Glomerular visceral epithelial cell (primary cell): ENCODE data around the gene PRRT1B.
"Not testable (repeated sequence)": the region's sequence is repeated elsewhere in the genome, so short reads cannot be mapped to it uniquely, and the experiment has no call there.

ENCODE experiments used
- DNase-seq: peaks from one replicate; pipeline ENCODE4 v3.0.0-alpha.2; 2016; ENCODE audit errors: extremely low spot score

The PRRT1B gene

DNA sequence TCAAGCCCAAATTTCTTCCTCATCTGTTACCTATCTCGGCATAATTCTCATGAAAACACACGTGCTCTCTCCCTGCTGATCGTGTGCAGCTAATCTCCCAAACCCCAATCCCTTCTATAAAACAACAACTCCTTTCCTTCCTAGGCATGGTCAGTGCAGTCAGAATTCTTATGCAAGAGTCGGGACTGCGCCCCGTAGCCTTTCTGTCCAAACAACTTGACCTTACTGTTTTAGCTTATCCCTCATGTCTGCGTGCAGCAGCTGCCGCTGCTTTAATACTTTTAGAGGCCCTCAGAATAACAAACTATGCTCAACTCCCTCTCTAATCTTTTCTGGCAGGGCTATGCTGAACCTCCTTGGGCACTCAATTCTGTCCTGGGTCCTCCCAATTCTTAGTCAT lies 5.1 kb downstream of the PRRT1B start:
- DNase-seq = not testable (repeated sequence)

DNA sequence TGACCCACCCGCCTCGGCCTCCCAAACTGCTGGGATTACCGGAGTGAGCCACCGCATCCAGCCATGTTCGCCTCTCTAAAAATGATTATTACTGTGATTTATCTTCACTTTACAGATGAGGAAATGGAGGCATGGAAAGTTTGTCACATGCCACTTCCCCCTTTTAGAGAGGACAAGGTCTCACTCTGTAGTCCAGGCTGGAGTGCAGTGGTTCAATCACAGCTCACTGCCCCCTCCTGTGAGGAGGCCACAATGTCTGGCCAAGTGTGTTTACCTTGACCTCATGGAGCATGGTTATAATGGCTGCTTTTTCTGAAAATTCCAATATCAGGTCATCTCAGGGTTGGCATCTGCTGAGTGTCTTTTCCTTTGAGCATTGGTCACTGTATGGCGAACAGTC lies 6.7 kb downstream of the PRRT1B start:
- DNase-seq = no peak

GRCh38 chr9:131554087-131554842 lies 8.9 kb downstream of the PRRT1B start:
- no peak for DNase-seq

DNA sequence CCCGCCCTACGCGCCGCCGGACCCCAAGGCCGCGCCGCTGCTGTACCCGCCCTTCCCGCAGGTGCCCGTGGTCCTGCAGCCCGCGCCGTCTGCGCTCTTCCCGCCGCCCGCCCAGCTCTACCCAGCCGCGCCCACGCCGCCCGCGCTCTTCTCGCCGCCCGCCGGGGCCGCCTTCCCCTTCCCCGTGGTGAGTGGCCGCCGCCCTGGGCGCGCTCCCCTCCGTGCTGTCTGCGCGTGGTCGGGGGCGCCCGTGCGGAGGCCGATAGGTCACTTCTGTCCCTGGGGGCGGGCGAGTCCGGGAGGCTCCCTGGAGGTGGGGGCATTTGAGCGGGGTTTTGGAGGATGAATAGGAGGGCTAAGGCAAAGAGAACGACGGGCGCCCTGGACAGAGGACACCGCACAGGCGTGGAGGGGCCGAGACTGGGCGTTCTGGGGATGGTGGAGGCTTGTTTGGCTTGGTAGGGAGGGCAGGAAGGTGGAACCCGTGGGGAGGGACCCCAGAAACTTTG lies 9.6 kb downstream of the PRRT1B start:
- no peak for DNase-seq

GRCh38 chr9:131555841-131556673 lies 10.7 kb downstream of the PRRT1B start:
- no peak for DNase-seq

- no peak for DNase-seq
Measured at GRCh38 chr9:131557855-131558548, 12.7 kb downstream of the PRRT1B start.

- DNase-seq = no peak
Measured at GRCh38 chr9:131559421-131560000, 14.2 kb downstream of the PRRT1B start.

DNA sequence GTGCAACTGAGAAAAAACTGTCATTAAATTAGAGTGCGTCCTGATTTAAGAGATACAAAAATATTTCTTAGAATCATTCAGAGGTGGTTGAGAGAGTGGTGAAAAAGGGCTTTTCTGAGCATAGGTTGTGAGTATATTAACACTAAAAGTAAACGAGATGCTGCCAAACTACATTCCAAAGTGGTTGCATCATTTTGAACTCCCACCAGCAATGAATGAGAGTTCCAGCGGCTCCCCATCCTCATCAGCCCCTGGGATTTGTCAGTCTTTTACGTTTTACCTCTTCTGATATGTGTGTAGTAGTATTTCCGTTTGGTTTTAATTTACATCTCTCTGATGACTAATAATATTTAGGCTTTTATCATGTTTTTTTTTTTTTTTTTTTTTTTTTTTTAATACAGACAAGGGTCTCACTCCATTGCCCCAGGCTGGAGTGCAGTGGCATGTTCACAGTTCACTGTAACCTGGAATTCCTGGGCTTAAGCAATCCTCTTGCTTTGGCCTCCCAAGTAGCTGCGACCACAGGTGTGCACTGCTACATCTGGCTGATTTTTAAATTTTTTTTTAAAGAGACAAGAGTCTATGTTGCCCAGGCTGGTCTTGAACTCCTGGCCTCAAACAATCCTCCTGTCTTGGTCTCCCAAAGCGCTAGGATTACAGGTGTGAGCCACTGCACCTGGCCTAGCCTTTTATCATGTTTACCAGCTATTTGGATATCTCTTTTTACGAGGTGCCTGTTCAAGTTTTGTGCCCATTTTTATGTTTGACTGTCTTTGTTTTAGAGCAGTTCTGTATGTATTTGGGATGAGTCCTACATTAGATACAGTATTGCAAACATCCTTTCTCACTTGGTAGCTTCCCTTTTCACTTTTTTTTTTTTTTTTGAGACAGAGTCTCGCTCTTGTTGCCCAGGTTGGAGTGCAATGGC lies 17.0 kb downstream of the PRRT1B start:
- DNase-seq = peak; percentile 48

DNA sequence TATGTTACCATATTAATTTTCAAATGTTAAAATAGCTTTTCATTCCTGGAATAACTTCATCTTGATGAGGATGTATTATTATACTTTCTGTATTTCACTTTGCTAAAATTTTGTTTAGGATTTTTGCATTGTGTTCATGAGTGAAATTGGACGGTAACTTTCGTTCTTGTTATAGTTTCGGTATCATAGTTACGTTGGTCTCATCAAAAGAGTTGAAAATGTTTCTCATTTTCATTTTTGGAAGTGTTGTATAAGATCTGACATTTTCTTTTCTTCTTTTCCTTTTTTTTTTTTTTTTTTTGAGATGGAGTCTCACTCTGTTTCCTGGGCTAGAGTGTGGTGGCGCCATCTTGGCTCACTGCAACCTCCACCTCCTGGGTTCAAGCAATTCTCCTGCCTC lies 20.0 kb downstream of the PRRT1B start:
- no peak for DNase-seq

DNA sequence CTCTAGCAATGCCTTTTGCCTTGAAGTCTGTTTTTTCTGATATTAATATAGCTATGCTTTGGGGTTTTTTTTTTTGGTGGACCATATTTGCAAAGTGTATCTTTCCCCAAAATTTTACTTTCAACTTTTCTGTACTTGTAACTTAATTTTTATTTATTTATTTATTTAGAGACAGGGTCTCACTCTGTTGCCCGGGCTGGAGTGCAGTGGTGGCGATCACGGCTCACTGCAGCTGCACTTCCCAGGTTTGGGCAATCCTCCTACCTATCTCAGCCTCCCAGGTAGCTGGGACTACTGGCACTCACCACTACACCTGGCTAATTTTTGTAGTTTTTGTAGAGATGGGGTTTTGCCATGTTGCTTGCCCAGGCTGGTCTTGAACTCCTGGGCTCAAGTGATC lies 20.8 kb downstream of the PRRT1B start:
- no peak for DNase-seq

GRCh38 chr9:131567910-131568309 lies 22.6 kb downstream of the PRRT1B start:
- DNase-seq = no peak

DNA sequence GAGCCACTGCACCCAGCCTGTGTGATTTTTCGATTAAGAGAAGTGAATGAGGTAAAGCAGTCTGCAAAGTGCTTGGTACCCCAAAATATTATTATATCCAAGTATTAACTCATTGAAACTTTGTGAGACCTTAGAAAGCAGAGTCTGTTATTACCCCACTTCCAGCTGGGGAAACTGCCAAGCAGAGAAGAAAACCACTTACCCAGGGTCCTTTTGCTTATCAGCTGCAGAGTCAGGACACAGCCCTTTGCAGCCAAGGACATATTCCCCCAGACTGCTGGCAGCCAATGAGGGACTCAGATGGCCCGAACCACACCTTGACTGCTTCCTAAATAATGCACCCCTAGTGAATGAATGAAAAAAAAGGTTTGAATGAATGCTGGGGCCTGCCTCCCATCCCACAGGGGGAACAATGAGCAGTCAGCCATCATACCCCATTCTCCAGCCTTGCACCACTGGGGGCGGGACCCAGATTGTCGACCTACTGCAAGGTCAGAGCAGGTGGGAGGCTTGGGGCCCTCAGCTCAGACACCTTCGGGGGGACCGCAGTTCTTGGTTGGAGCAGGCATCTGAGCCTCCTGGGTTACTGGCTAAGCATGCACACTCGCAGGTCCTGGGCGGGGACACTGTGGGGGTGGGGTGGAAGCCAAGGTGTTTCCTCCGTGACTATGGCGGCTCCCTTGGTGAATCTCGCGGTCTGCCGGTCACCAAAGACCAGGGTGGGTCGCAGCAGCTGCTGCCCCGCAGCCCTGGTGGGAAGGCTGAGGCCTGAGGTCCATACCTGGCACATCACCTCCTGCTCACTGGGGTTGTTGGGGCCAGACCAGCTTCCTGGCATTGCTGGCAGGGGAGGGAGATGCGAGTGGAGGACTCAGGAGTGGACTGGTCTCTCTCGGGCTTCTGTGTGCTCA lies 29.7 kb downstream of the PRRT1B start:
- DNase-seq = no peak

GRCh38 chr9:131575946-131576853 lies 30.9 kb downstream of the PRRT1B start:
- no peak for DNase-seq

DNA sequence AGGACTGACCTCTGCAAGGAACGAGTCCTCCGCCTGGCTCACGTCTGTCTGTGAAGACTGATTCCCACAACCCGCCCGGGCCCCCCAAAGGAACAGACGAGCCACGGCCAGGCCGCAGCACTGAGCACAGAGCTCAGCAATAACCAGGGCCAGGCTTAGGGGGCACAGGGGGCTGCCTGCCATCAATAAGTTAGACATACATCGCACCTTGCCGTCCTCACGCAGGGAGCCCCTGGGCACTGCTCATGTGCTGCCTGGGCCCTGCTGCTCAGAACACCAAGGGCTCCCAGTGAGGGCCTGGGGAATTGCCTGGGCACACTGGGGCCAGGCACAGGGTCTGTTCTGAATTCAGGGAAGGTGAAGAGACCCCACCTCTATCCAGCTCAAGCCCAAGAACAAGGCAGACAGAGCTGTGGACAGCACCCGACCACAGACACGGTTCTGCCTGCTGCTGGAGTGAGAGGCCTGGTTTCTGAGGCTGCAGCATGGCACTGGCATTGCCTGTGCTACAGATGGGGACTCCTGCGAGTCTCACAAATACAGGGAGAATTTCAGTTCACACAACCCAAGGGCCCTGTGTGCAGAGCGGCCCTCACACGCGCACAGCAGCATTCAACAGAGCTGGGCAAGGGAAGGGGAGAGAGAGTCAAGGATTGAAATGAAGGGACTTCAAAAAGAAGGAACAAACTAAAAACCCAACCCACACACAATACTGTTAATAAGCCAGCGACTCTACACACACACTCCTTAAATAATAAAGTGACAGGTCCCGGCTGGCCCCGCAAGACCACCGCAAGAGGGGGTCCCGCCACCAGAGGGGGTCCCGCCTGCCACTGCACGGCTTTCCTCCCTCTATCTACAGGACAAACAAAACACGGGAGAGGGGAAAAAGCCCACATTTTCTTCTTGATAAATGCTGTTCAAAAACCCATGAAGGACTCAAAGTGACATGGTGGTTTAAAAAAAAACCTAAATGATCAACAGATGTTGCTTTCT lies 32.0 kb downstream of the PRRT1B start:
- no peak for DNase-seq

GRCh38 chr9:131578021-131578420 lies 32.7 kb downstream of the PRRT1B start:
- DNase-seq = no peak

- DNase-seq = no peak
Measured at GRCh38 chr9:131578731-131579504, 33.6 kb downstream of the PRRT1B start.

DNA sequence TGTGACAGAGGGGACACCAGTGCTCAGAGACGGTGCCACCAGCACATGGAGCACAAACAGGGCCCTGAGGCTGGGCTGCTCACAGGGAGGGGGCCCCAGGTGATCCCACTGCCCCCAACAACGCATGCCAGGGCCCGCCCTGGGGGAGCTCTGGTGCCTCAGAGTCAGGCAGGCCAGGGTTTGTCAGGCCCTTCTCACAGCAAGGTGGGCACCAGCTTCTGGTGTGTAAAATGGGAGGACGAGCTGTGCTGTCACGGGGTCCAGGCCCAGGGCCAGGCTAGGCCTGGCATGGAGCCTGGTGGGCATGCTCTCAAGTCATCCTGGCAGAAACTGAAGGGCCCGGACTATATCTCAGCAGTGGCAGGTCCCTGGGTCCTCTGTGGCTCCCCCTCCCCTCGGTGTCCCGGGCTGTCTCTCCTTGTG lies 34.5 kb downstream of the PRRT1B start:
- DNase-seq = no peak
